GM18870 (cell line): Measurements from ENCODE around the gene PHB1.

ENCODE experiments used
- ATAC-seq: cut with Tn5 transposase; IDR thresholded peaks from one replicate; pipeline ENCODE4 v1.9.1; 2021; ENCODE audit warnings: moderate library complexity; ENCODE audit not compliant: unreplicated experiment

Gene PHB1

DNA sequence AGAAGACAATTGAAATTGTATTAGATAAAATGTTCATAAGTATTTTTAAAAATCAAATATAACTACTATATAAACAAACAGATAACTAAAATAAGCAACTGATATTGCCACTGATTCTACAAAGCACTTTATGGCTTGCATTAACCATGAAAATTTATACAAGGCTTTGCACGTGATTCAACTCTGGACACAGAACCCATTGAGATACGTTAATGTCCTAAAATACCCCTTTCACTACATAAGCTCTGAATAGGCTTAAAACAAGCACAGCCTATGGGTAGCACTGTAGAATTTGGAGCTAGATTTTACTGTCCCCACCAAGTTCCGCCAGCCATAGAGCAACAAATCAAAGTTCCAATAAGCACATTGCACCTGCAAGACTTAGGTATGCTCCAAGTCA lies 57.2 kb downstream of the PHB1 start:
- ATAC-seq, result no peak

DNA sequence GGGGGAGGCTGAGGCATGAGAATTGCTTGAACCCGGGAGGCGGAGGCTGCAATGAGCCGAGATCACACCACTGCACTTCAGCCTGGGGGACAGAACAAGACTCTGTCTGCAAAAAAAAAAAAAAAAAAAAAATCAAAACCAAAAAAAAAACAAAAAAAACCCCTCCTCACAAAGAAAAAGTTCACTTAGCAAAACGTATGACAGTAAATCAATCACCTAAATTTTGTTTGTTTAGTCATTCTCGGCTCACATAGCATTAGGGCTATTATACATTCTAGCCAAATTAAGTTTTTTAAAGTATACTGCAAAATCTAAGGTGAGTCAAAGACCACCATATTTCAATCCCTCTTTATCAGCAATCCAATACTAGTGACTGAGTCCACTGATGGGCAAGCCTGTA lies 58.4 kb downstream of the PHB1 start:
- ATAC-seq, result no peak
